DMS53 treated with DMSO at 0.1 percent for 48 hours (cell line): ENCODE results near the gene SLC28A1.
A peak's percentile ranks its signal among the peaks of the same experiment; 100 is the strongest.

Source experiments
- DNase-seq: peaks from one replicate; lab custom pipeline; 2025; ENCODE audit not compliant: unreplicated experiment; lab: John Stamatoyannopoulos, UW

Gene SLC28A1

GRCh38 chr15:84885801-84886200 is 1.3 kb downstream of the SLC28A1 start:
- DNase-seq, result no peak

GRCh38 chr15:84886211-84886983 is 1.9 kb downstream of the SLC28A1 start:
- DNase-seq, result no peak

- no peak for DNase-seq
These were observed 2.5 kb downstream of the SLC28A1 start for GRCh38 chr15:84886984-84887299.

- no peak for DNase-seq
These were observed 3.5 kb downstream of the SLC28A1 start for GRCh38 chr15:84887938-84888337.

GRCh38 chr15:84888639-84889038 is 4.2 kb downstream of the SLC28A1 start:
- DNase-seq, result no peak

- no peak for DNase-seq
These were observed 5.0 kb downstream of the SLC28A1 start for GRCh38 chr15:84889313-84889990.

- DNase-seq, result no peak
These were observed 5.7 kb downstream of the SLC28A1 start for GRCh38 chr15:84889991-84890669.

- no peak for DNase-seq
These were observed 6.3 kb downstream of the SLC28A1 start for GRCh38 chr15:84890670-84891162.

- no peak for DNase-seq
These were observed 6.9 kb downstream of the SLC28A1 start for GRCh38 chr15:84891339-84891738.

GRCh38 chr15:84892786-84893307 is 8.4 kb downstream of the SLC28A1 start:
- DNase-seq, result no peak

- no peak for DNase-seq
These were observed 9.1 kb downstream of the SLC28A1 start for GRCh38 chr15:84893607-84894006.

- DNase-seq, result no peak
These were observed 10.4 kb downstream of the SLC28A1 start for GRCh38 chr15:84894736-84895425.

GRCh38 chr15:84898761-84899160 is 14.3 kb downstream of the SLC28A1 start:
- DNase-seq, result no peak

- DNase-seq, result no peak
These were observed 15.3 kb downstream of the SLC28A1 start for GRCh38 chr15:84899750-84900149.

GRCh38 chr15:84901540-84901939 is 17.1 kb downstream of the SLC28A1 start:
- no peak for DNase-seq

GRCh38 chr15:84903751-84904150 is 19.3 kb downstream of the SLC28A1 start:
- DNase-seq, result no peak

- DNase-seq, result no peak
These were observed 20.0 kb downstream of the SLC28A1 start for GRCh38 chr15:84904419-84904818.

GRCh38 chr15:84905016-84905916 is 20.8 kb downstream of the SLC28A1 start:
- no peak for DNase-seq

- no peak for DNase-seq
These were observed 23.3 kb downstream of the SLC28A1 start for GRCh38 chr15:84907731-84908130.

- peak; percentile 24 for DNase-seq
These were observed 24.1 kb downstream of the SLC28A1 start for GRCh38 chr15:84908564-84908963.
